Parathyroid adenoma (tissue), 2 donors: ENCODE measurements around the gene BCAT1.

ENCODE experiments used
- H2AFZ ChIP-seq: fragments of 300-600 bp; sonication (generic); one replicate; pipeline ENCODE4 v1.7.0; 2017; ENCODE audit warnings: antibody characterized with exemption, mild to moderate bottlenecking
- H3K27ac ChIP-seq: fragments of 300-600 bp; sonication (generic); one replicate; pipeline ENCODE4 v1.7.0; 2017
- H3K27me3 ChIP-seq: fragments of 300-600 bp; sonication (generic); one replicate; pipeline ENCODE4 v1.7.0; 2017; ENCODE audit warnings: low read length; ENCODE audit not compliant: control insufficient read depth, insufficient read depth
- H3K36me3 ChIP-seq: fragments of 300-600 bp; sonication (generic); one replicate; pipeline ENCODE4 v1.7.0; 2017; ENCODE audit warnings: low read length; ENCODE audit not compliant: control insufficient read depth, insufficient read depth
- H3K4me1 ChIP-seq: fragments of 300-600 bp; sonication (generic); one replicate; pipeline ENCODE4 v1.7.0; 2017; ENCODE audit warnings: control low read depth
- H3K4me2 ChIP-seq: fragments of 300-600 bp; sonication (generic); one replicate; pipeline ENCODE4 v1.7.0; 2017; ENCODE audit warnings: low read length
- H3K4me3 ChIP-seq: fragments of 300-600 bp; sonication (generic); one replicate; pipeline ENCODE4 v1.7.0; 2017; ENCODE audit warnings: low read depth, low read length
- H3K79me2 ChIP-seq: fragments of 300-600 bp; sonication (generic); one replicate; pipeline ENCODE4 v1.7.0; 2017; ENCODE audit warnings: control low read depth
- H3K9ac ChIP-seq: fragments of 300-600 bp; sonication (generic); one replicate; pipeline ENCODE4 v1.7.0; 2017; ENCODE audit warnings: mild to moderate bottlenecking
- H3K9me3 ChIP-seq: fragments of 300-600 bp; sonication (generic); one replicate; pipeline ENCODE4 v1.7.0; 2017; ENCODE audit warnings: low read length; ENCODE audit not compliant: control insufficient read depth
- CTCF ChIP-seq: fragments of 300-600 bp; sonication (generic); IDR thresholded peaks from one replicate; pipeline ENCODE4 v1.7.0; 2017; ENCODE audit warnings: antibody characterized with exemption, mild to moderate bottlenecking
- donor health status: primary hyperparathyroidism.

The BCAT1 gene

GRCh38 chr12:24856541-24856940, 92.4 kb downstream of the BCAT1 start:
- Histone ChIP-seq H3K27ac (no peak overlapping the region), H3K4me1 (no peaks in the 10 kb centered on the region), H3K4me2 (no peak overlapping the region), H3K4me3 (no peak overlapping the region), H3K27me3 (no peaks in the 10 kb centered on the region), H2AFZ (no peak overlapping the region), H3K36me3 (no peaks in the 10 kb centered on the region), H3K9ac (no peak overlapping the region), H3K9me3 (no peaks in the 10 kb centered on the region), H3K79me2 (no peaks in the 10 kb centered on the region)
- no peak for TF ChIP-seq CTCF

- H3K79me2 ChIP-seq = no peaks in the 10 kb centered on the region
- no peak overlapping the region for H3K4me3 ChIP-seq
- no peak overlapping the region for H3K9ac ChIP-seq
- no peaks in the 10 kb centered on the region for H3K4me1 ChIP-seq
- no peak for TF ChIP-seq CTCF
- no peak overlapping the region for H3K27ac ChIP-seq
- H3K9me3 ChIP-seq = no peaks in the 10 kb centered on the region
- no peaks in the 10 kb centered on the region for H3K27me3 ChIP-seq
- H2AFZ ChIP-seq = no peak overlapping the region
- no peaks in the 10 kb centered on the region for H3K36me3 ChIP-seq
- no peak overlapping the region for H3K4me2 ChIP-seq
Observed at GRCh38 chr12:24854908-24855307, 94.0 kb downstream of the BCAT1 start.

GRCh38 chr12:24854017-24854416, 94.9 kb downstream of the BCAT1 start:
- H3K4me3 ChIP-seq = no peak overlapping the region
- no peaks in the 10 kb centered on the region for H3K79me2 ChIP-seq
- H3K27ac ChIP-seq = no peak overlapping the region
- TF ChIP-seq CTCF = no peak
- no peak overlapping the region for H2AFZ ChIP-seq
- no peaks in the 10 kb centered on the region for H3K27me3 ChIP-seq
- no peaks in the 10 kb centered on the region for H3K4me1 ChIP-seq
- no peaks in the 10 kb centered on the region for H3K9me3 ChIP-seq
- no peaks in the 10 kb centered on the region for H3K36me3 ChIP-seq
- H3K9ac ChIP-seq = no peak overlapping the region
- no peak overlapping the region for H3K4me2 ChIP-seq

- Histone ChIP-seq H3K9ac (no peak overlapping the region), H3K27me3 (no peaks in the 10 kb centered on the region), H3K4me2 (no peak overlapping the region), H3K79me2 (no peaks in the 10 kb centered on the region), H3K36me3 (no peaks in the 10 kb centered on the region), H3K4me3 (no peak overlapping the region), H2AFZ (no peak overlapping the region), H3K4me1 (no peaks in the 10 kb centered on the region), H3K9me3 (no peaks in the 10 kb centered on the region), H3K27ac (no peak overlapping the region)
- TF ChIP-seq CTCF = no peak
Observed at GRCh38 chr12:24853588-24853987, 95.3 kb downstream of the BCAT1 start.

- Histone ChIP-seq H3K79me2 (no peaks in the 10 kb centered on the region), H3K4me2 (no peak overlapping the region), H3K27ac (no peak overlapping the region), H3K9me3 (no peaks in the 10 kb centered on the region), H3K9ac (no peak overlapping the region), H3K4me3 (no peak overlapping the region), H3K36me3 (no peaks in the 10 kb centered on the region), H3K4me1 (no peaks in the 10 kb centered on the region), H3K27me3 (no peaks in the 10 kb centered on the region), H2AFZ (no peak overlapping the region)
- TF ChIP-seq CTCF = no peak
Observed at GRCh38 chr12:24853094-24853493, 95.8 kb downstream of the BCAT1 start.
